GM12878 (cell line): ENCODE results near the gene KIRREL1. TPM values are rescaled to one million over a fixed set of nuclear protein-coding genes. Genes with fewer than 3 reads are reported as not detected.

ENCODE experiments used
- MTA3 ChIP-seq: IDR thresholded peaks from 2 replicates; pipeline ENCODE4 v1.6.1; 2012; ENCODE audit warnings: low read length, inconsistent platforms, borderline replicate concordance
- SMAD5 ChIP-seq: IDR thresholded peaks from 2 replicates; pipeline ENCODE4 v1.6.1; 2016; ENCODE audit warnings: antibody characterized with exemption, low read depth
- ZZZ3 ChIP-seq: IDR thresholded peaks from 2 replicates; pipeline ENCODE4 v1.6.1; 2011; ENCODE audit warnings: low read depth; ENCODE audit not compliant: control insufficient read depth, insufficient read length
- polyA plus RNA-seq, 11 experiments: library from polyadenylated mRNA; depleted of rRNA in 4 of 11; unstranded in 6 of 11; stranded (reverse) in 5 of 11; fragments of >200 nt; fragmentation: Nextera tagmentation in 4 of 11; fragmentation: Illumina TruSeq in 1 of 11; extraction: Ambion mirVana in 4 of 11; extraction: Trizol in 1 of 11; gene quantifications; 1 replicate in 1 of 11; 2 replicates in 10 of 11; pipeline versions ENCODE4 v1.2.1 to v1.2.3, GENCODE V29; 2011 to 2016; ENCODE audit warnings: inconsistent platforms in 2 of 11, missing spikeins in 2 of 11, low read depth in 1 of 11
- total RNA-seq, 4 experiments: library from RNA; depleted of rRNA in 3 of 4; stranded (reverse); fragments of >200 nt in 3 of 4; fragmentation: Illumina TruSeq in 1 of 4; extraction: Trizol in 1 of 4; gene quantifications; 2 replicates each; pipeline versions ENCODE4 v1.2.1 to v1.2.3, GENCODE V29; 2013 to 2021
- TF ChIP-seq, protein P1 (sequence below): IDR thresholded peaks from 2 replicates; pipeline ENCODE4 v1.6.1; 2011; ENCODE audit warnings: borderline replicate concordance, low read depth, mild to moderate bottlenecking, moderate library complexity, mixed read lengths, low read length; ENCODE audit not compliant: insufficient read depth; ENCODE audit errors: extremely low read length
- TF ChIP-seq, protein P2 (sequence below): IDR thresholded peaks from 2 replicates; pipeline ENCODE4 v1.6.1; 2012; ENCODE audit warnings: low read depth, low read length, improper control_type of control experiment
- TF ChIP-seq, protein P3 (sequence below): fragments of 450-650 bp; IDR thresholded peaks from 2 replicates; pipeline ENCODE4 v1.6.1; 2016; ENCODE audit warnings: mild to moderate bottlenecking, moderate library complexity, borderline replicate concordance

Gene KIRREL1
- total and polyA plus RNA-seq, 10 of the 15 experiments (the other 5 are each of a cell fraction or from before 2014, with no cell fraction given) = 0.15 TPM; not detected in 9

DNA sequence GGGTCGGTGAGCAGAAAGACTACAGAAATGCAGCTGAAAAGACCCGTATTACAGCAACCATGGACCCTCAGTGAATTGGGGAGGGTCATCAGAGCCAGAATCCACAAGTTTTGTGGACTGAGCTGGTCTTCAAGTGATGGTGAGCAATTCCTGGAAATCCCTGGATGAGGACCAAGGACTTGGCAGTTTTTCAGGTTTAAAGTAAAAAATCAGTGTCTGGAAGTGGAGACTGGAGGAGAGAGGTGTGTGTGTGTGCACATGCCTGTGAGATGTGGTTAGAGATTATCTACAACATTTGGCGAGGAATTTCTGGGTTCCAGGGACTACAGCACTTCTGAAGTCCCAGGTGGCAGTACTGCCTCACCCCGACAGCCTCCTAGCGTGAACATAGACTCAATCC is 56.4 kb downstream of the KIRREL1 start (continued):
- TF ChIP-seq, protein P1, sequence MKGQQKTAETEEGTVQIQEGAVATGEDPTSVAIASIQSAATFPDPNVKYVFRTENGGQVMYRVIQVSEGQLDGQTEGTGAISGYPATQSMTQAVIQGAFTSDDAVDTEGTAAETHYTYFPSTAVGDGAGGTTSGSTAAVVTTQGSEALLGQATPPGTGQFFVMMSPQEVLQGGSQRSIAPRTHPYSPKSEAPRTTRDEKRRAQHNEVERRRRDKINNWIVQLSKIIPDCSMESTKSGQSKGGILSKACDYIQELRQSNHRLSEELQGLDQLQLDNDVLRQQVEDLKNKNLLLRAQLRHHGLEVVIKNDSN = no peak
- TF ChIP-seq, protein P2, sequence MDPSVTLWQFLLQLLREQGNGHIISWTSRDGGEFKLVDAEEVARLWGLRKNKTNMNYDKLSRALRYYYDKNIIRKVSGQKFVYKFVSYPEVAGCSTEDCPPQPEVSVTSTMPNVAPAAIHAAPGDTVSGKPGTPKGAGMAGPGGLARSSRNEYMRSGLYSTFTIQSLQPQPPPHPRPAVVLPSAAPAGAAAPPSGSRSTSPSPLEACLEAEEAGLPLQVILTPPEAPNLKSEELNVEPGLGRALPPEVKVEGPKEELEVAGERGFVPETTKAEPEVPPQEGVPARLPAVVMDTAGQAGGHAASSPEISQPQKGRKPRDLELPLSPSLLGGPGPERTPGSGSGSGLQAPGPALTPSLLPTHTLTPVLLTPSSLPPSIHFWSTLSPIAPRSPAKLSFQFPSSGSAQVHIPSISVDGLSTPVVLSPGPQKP = no peak
- TF ChIP-seq ZZZ3 (no peak), SMAD5 (no peak), MTA3 (no peak)
- TF ChIP-seq, protein P3, sequence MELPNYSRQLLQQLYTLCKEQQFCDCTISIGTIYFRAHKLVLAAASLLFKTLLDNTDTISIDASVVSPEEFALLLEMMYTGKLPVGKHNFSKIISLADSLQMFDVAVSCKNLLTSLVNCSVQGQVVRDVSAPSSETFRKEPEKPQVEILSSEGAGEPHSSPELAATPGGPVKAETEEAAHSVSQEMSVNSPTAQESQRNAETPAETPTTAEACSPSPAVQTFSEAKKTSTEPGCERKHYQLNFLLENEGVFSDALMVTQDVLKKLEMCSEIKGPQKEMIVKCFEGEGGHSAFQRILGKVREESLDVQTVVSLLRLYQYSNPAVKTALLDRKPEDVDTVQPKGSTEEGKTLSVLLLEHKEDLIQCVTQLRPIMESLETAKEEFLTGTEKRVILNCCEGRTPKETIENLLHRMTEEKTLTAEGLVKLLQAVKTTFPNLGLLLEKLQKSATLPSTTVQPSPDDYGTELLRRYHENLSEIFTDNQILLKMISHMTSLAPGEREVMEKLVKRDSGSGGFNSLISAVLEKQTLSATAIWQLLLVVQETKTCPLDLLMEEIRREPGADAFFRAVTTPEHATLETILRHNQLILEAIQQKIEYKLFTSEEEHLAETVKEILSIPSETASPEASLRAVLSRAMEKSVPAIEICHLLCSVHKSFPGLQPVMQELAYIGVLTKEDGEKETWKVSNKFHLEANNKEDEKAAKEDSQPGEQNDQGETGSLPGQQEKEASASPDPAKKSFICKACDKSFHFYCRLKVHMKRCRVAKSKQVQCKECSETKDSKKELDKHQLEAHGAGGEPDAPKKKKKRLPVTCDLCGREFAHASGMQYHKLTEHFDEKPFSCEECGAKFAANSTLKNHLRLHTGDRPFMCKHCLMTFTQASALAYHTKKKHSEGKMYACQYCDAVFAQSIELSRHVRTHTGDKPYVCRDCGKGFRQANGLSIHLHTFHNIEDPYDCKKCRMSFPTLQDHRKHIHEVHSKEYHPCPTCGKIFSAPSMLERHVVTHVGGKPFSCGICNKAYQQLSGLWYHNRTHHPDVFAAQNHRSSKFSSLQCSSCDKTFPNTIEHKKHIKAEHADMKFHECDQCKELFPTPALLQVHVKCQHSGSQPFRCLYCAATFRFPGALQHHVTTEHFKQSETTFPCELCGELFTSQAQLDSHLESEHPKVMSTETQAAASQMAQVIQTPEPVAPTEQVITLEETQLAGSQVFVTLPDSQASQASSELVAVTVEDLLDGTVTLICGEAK = no peak
